ENCODE measurements around the gene KDM6B. TPM values are rescaled to one million over a fixed set of nuclear protein-coding genes. Genes with fewer than 3 reads are reported as not detected.
A peak's percentile ranks its signal among the peaks of the same experiment; 100 is the strongest.

The KDM6B gene
- total RNA-seq, 1 experiment from 2014 or later: 28.9 TPM

DNA sequence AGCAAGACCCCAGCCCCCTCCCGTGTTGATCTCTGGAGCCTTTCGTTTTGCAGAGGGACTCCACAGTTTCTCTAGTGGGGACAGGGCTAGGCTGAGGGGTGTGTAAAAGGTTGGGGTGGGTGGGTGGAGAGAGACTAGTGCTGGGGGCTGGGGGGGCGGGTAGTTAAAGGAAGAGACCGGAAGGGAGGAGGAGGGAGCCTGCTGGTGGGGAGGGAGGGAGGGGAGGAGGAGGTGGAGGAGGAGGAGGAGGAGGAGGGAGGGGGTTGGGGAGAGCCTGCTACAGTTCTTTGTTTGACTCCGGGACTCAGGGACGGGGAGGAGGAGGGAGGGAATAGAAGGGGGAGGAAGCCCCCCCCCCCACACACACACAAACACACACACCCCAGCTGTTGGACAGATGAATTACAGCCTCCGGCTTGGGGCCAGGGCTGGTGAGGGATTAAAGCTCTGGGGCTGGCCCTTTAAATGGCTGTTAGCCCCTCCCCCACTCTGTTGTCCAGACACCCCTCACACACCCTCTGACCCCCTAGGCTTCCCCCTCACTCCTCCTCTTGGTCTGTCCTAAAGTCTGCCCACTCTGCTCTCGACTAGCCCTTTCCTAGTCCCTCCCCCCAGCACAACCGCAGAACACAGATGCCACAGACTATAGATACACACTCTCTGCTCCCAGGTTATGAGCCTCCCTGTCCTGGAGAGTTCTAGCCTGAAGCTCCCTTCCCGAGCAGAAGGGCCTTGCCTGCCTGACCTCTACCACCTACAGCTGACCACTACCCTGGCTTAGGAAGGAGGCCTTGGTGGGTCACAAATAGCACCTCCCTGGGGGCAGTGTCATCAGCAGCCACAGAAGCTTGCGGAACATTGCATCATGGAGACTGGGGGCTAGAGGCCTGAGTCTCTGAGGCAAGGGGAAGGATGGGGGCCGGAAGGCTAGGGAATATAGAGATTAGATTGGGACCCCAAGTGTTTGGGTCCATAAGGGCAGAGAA, 4.4 kb downstream of the KDM6B start:
- peak overlapping the region in 2 of 3 experiments; percentile 46 to 68; a peak in 3 of 7 replicates for H3K27ac Mint-ChIP-seq
- Histone ChIP-seq H3K79me2 (ENCODE audit: insufficient read depth, low read length) (no peaks in the 10 kb centered on the region), H2BK5ac (ENCODE audit: insufficient read length, low read length) (no peak overlapping the region), H2AK5ac (ENCODE audit: insufficient read length, low read length) (no peak overlapping the region), H3K4ac (ENCODE audit: low read depth, low read length) (no peak overlapping the region), H2BK12ac (ENCODE audit: insufficient read length, low read depth, low read length) (no peak overlapping the region), H3K23me2 (ENCODE audit: insufficient read length, low read depth, low read length, poor library complexity, severe bottlenecking) (peaks cover 47% of the 10 kb centered on the region), H3K79me1 (ENCODE audit: insufficient read depth, low read depth, low read length, poor library complexity, severe bottlenecking) (no peaks in the 10 kb centered on the region), H4K91ac (ENCODE audit: insufficient read length, low read depth, low read length) (no peak overlapping the region), H2AFZ (ENCODE audit: low read length) (no peak overlapping the region), H3K27ac (ENCODE audit: insufficient read length, low read depth, low read length) (no peak overlapping the region), H3K18ac (ENCODE audit: insufficient read length, low read depth, low read length) (no peak overlapping the region), H2BK20ac (ENCODE audit: low read depth, low read length, poor library complexity, severe bottlenecking) (no peak overlapping the region), H3K23ac (ENCODE audit: insufficient read length, low read depth, low read length) (no peak overlapping the region), H2BK15ac (ENCODE audit: low read depth, low read length) (no peak overlapping the region), H3K14ac (ENCODE audit: insufficient read depth, low read length) (no peak overlapping the region), H4K5ac (ENCODE audit: insufficient read length, low read depth, low read length) (no peak overlapping the region), H3K9me3 (ENCODE audit: control insufficient read depth, low read depth, low read length) (no peaks in the 10 kb centered on the region), H3K4me2 (ENCODE audit: insufficient read depth, insufficient read length, low read length) (peak overlapping the region; percentile 75), H3T11ph (ENCODE audit: low read length) (no peak overlapping the region), H2BK120ac (ENCODE audit: low read depth, low read length, poor library complexity, severe bottlenecking) (no peak overlapping the region), H3K9ac (ENCODE audit: extremely low read depth, insufficient read length, low read length) (no peak overlapping the region), H4K8ac (replicated peaks; ENCODE audit: insufficient read length, low read depth, low read length) (no peak overlapping the region), H3K4me1 (ENCODE audit: insufficient read depth, low read length) (no peaks in the 10 kb centered on the region; the same call in 1 of the 2 replicates), H3K27me3 (ENCODE audit: insufficient read depth, low read length) (peaks cover 28% of the 10 kb centered on the region; the same call in 1 of the 2 replicates), H3K56ac (ENCODE audit: insufficient read length, low read depth, low read length) (no peak overlapping the region), H4K20me1 (ENCODE audit: control insufficient read depth, insufficient read depth, insufficient read length) (no peaks in the 10 kb centered on the region)
- H3K9me3 Mint-ChIP-seq: no peaks in the 10 kb centered on the region; a peak in 1 of 5 replicates
- H3K4me1 Mint-ChIP-seq: peaks cover 51 to 55% of the 10 kb centered on the region in 2 experiments
- peaks cover 33% of the 10 kb centered on the region for H3K27me3 Mint-ChIP-seq (ENCODE audit: low read depth)
- no peak for TF ChIP-seq CTCF (conservative IDR thresholded peaks at IDR 0.05)
- peak; percentile 78 for DNase-seq
- peak overlapping the region; percentile 86 to 89 for H3K4me3 Mint-ChIP-seq
- no CpG with 5 or more reads among the region's 12 CpGs for WGBS (ENCODE audit: extremely low coverage, insufficient read length, low lambda C conversion rate)
- peaks cover 2 to 11% (median 9%) of the 10 kb centered on the region in 3 experiments; a peak in 5 of 7 replicates for H3K36me3 Mint-ChIP-seq (ENCODE audit: insufficient read depth in 1 of 3, low read depth in 3 of 3)

Measured in H9 (cell line).